MCF 10A (cell line): ENCODE data around the gene FGF11. TPM values are rescaled to one million over a fixed set of nuclear protein-coding genes. Genes with fewer than 3 reads are reported as not detected.

ENCODE experiments used
- BruUV-seq: library from RNA; stranded (reverse); fragments of 400-500 nt; replicated peaks from 2 replicates; lab custom pipeline; 2021; lab: Mats Ljungman, UMichigan
- CTCF ChIA-PET: fragments of 300-600 bp; sonication (Branson Sonifier 250); formaldehyde crosslinking; extraction: SDS; loops from one replicate; lab custom pipeline; 2021; ENCODE audit warnings: antibody characterized with exemption, inconsistent platforms; lab: Yijun Ruan, JAX
- POLR2A ChIA-PET: fragments of 300-600, 350-650 bp; sonication (Branson Sonifier 250); formaldehyde crosslinking; extraction: SDS; loops from one replicate; lab custom pipeline; 2020; ENCODE audit warnings: antibody characterized with exemption, inconsistent platforms; lab: Yijun Ruan, JAX
- DNase-seq: peaks from one replicate; pipeline ENCODE4 v3.0.0-alpha.2; 2018; ENCODE audit not compliant: unreplicated experiment
- H3K27ac Mint-ChIP-seq: one replicate; pipeline ENCODE4 v1.8.0; 2022; ENCODE audit warnings: mild to moderate bottlenecking, low read depth, mixed read lengths; ENCODE audit not compliant: unreplicated experiment
- H3K27me3 Mint-ChIP-seq: one replicate; pipeline ENCODE4 v1.8.0; 2022; ENCODE audit warnings: mixed read lengths; ENCODE audit not compliant: insufficient read depth, unreplicated experiment
- H3K36me3 Mint-ChIP-seq: one replicate; pipeline ENCODE4 v1.8.0; 2022; ENCODE audit warnings: mild to moderate bottlenecking, moderate library complexity, mixed read lengths; ENCODE audit not compliant: insufficient read depth, unreplicated experiment
- H3K4me1 Mint-ChIP-seq: one replicate; pipeline ENCODE4 v1.8.0; 2022; ENCODE audit warnings: mixed read lengths; ENCODE audit not compliant: insufficient read depth, unreplicated experiment
- H3K4me3 Mint-ChIP-seq: one replicate; pipeline ENCODE4 v1.8.0; 2022; ENCODE audit warnings: mild to moderate bottlenecking, moderate library complexity, mixed read lengths; ENCODE audit not compliant: unreplicated experiment
- H3K9me3 Mint-ChIP-seq: one replicate; pipeline ENCODE4 v1.8.0; 2022; ENCODE audit warnings: mixed read lengths; ENCODE audit not compliant: unreplicated experiment
- intact Hi-C: fragments of 100-400 bp; cut with micrococcal nuclease; formaldehyde crosslinking; loops from 2 replicates; pipeline ENCODE4 v1.14.1; 2022
- total RNA-seq: library from RNA; stranded (reverse); gene quantifications from 2 replicates; pipeline ENCODE4 v1.2.3, GENCODE V29; 2022
- TF ChIP-seq, protein P1 (sequence below): fragments of 200-600 bp; IDR thresholded peaks from one replicate; pipeline ENCODE4 v1.8.0; 2022; ENCODE audit warnings: antibody characterized with exemption, mild to moderate bottlenecking; ENCODE audit not compliant: unreplicated experiment

Gene FGF11
- total RNA-seq, 1 experiment from 2014 or later: 0.84 TPM

DNA sequence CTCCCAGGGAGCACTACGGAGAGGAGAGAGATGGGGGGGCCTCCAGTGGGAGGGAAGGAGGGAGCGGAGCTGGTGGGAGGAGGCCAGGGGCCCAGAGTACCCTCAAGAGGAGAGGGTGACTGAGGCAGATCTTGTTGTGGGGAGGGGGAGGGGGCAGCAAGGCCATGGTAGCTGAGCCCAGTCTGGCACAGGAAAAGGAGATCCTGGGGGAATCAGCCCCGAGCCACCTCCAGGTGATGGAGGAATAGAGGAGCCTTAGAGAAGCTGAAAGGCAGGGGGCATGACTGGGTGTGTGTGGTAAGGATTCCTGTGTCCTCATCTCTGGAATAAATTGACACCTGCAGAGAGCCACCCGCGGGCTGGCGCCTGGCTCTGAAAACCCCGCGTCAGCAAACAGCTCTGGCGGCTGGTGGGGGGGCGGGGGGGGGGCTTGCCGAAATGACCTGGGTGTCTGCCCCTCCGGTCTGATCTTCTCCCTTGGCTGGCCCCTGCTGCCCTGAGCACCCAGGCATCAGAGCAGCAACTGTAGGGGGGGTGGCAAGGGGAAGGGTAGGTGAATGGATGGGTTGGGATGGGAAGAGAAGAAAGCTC, 33.0 kb upstream of the FGF11 start:
- Mint-ChIP-seq H3K27me3 (no peaks in the 10 kb centered on the region), H3K27ac (no peak overlapping the region), H3K36me3 (peaks cover 19% of the 10 kb centered on the region), H3K4me3 (no peak overlapping the region), H3K9me3 (no peaks in the 10 kb centered on the region), H3K4me1 (peaks cover 16% of the 10 kb centered on the region)
- intact Hi-C loops: no loop called here
- no peak for DNase-seq
- TF ChIP-seq, protein P1, sequence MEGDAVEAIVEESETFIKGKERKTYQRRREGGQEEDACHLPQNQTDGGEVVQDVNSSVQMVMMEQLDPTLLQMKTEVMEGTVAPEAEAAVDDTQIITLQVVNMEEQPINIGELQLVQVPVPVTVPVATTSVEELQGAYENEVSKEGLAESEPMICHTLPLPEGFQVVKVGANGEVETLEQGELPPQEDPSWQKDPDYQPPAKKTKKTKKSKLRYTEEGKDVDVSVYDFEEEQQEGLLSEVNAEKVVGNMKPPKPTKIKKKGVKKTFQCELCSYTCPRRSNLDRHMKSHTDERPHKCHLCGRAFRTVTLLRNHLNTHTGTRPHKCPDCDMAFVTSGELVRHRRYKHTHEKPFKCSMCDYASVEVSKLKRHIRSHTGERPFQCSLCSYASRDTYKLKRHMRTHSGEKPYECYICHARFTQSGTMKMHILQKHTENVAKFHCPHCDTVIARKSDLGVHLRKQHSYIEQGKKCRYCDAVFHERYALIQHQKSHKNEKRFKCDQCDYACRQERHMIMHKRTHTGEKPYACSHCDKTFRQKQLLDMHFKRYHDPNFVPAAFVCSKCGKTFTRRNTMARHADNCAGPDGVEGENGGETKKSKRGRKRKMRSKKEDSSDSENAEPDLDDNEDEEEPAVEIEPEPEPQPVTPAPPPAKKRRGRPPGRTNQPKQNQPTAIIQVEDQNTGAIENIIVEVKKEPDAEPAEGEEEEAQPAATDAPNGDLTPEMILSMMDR: no peak
- ChIA-PET POLR2A (no interaction called here), CTCF (interaction anchor here (0.5 to 1.2 kb wide), 3 partner anchors 21 to 1905 kb away, joined by 3 read pairs; no protein-coding TSS in a partner anchor)
- BruUV-seq: no TSS peak

DNA sequence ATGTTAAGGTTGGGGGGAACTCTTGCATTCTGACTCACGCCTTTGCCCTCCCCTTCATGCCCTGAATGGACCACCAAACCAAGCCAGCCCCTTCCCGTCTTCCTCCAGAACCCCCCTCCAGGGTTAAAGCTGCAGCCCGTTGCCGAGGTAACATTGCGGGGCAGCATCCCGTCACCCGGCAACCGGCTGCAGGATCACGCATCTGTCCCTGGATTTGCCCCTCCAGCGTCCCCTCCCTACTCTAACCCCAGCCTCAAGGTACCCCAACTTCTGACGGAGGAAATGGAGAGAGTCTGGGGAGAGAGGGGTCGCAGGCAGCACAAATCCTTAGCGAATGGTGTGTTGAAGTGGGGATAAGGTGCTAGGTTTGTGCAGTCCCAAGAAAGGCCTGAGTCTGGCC, 32.2 kb upstream of the FGF11 start:
- peaks cover 12% of the 10 kb centered on the region for H3K36me3 Mint-ChIP-seq
- POLR2A ChIA-PET: no interaction called here
- no TSS peak for BruUV-seq
- H3K4me3 Mint-ChIP-seq: no peak overlapping the region
- DNase-seq: no peak
- H3K4me1 Mint-ChIP-seq: peaks cover 16% of the 10 kb centered on the region
- no peaks in the 10 kb centered on the region for H3K9me3 Mint-ChIP-seq
- H3K27me3 Mint-ChIP-seq: no peaks in the 10 kb centered on the region
- TF ChIP-seq, protein P1: no peak
- intact Hi-C loops: no loop called here
- CTCF ChIA-PET: interaction anchor here (0.5 to 0.9 kb wide), 4 partner anchors 30 to 1906 kb away, joined by 3 read pairs; no protein-coding TSS in a partner anchor
- H3K27ac Mint-ChIP-seq: no peak overlapping the region

DNA sequence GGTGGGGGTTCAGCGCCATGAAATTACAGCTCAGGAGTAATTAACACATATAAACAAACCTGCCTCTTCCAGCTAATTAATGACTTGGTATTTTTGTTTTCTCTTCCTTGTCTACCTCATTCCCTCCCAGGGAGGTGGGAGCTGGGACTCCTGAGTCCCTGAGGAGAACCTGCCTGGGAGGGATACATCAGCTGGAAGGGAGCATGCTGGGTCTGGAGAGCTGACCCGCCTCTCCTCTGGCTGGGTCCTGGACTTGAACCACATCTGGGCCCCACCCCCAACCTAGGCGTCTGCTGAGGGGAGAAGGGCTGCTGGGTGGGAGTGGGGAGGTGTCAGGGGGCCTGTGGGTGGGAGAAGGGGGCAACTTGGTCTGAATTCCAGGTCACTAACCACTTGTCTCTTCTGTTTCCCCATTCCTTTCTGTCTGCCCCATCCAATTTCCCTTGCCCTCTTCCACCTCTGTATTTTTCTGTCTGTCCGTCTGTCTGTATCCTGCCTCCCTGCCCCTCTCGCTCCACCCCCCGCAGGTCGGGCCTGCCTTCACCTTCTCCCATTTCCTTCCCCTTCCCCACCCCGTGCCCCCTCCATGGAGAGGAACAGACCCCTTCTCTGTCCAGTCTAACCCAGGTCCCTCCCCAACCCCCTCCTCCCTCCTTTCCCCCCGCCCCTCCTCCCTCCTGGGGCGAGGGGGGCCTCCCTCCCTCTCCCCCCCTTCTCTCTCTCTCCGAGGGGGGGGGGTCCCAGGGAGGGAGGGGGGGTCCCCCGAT, 31.6 kb upstream of the FGF11 start, which contains the start of gene NLGN2:
TSS of gene NLGN2 (plus strand) at position 361 of the 767 bp plus-strand sequence. CDS start 411 bp downstream, outside the sequence.
- CTCF ChIA-PET: interaction anchor here (0.5 to 0.9 kb wide), 4 partner anchors 29 to 362 kb away, joined by 3 read pairs; no protein-coding TSS in a partner anchor
- H3K9me3 Mint-ChIP-seq: no peaks in the 10 kb centered on the region
- TF ChIP-seq, protein P1: no peak
- no TSS peak for BruUV-seq
- H3K27ac Mint-ChIP-seq: no peak within 1 kb of the TSS
- H3K4me3 Mint-ChIP-seq: no peak within 1 kb of the TSS
- no peak for DNase-seq
- peaks cover 16% of the 10 kb centered on the region for H3K4me1 Mint-ChIP-seq
- POLR2A ChIA-PET: no interaction called here
- H3K36me3 Mint-ChIP-seq: peaks cover 12% of the 10 kb centered on the region
- intact Hi-C loops: no loop called here
- H3K27me3 Mint-ChIP-seq: no peaks in the 10 kb centered on the region

DNA sequence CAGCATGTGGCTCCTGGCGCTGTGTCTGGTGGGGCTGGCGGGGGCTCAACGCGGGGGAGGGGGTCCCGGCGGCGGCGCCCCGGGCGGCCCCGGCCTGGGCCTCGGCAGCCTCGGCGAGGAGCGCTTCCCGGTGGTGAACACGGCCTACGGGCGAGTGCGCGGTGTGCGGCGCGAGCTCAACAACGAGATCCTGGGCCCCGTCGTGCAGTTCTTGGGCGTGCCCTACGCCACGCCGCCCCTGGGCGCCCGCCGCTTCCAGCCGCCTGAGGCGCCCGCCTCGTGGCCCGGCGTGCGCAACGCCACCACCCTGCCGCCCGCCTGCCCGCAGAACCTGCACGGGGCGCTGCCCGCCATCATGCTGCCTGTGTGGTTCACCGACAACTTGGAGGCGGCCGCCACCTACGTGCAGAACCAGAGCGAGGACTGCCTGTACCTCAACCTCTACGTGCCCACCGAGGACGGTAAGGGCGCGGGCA, 31.0 kb upstream of the FGF11 start:
- TF ChIP-seq, protein P1: no peak
- Mint-ChIP-seq H3K4me3 (no peak overlapping the region), H3K9me3 (no peaks in the 10 kb centered on the region), H3K4me1 (peaks cover 11% of the 10 kb centered on the region), H3K36me3 (peaks cover 12% of the 10 kb centered on the region), H3K27ac (no peak overlapping the region), H3K27me3 (no peaks in the 10 kb centered on the region)
- ChIA-PET POLR2A (no interaction called here), CTCF (no interaction called here)
- BruUV-seq: no TSS peak
- intact Hi-C loops: no loop called here
- no peak for DNase-seq
